HCT116 (cell line): ENCODE results near the gene FRMD4B. TPM values are rescaled to one million over a fixed set of nuclear protein-coding genes. Genes with fewer than 3 reads are reported as not detected.

Experiments used
- ATAC-seq: fragments of 200-7000 bp; cut with Tn5 transposase; 2 replicates; pipeline ENCODE4 v1.9.1; 2020; ENCODE audit warnings: mild to moderate bottlenecking, moderate library complexity
- BruUV-seq: library from RNA; stranded (reverse); fragments of 400-500 nt; replicated peaks from 2 replicates; lab custom pipeline; 2021; lab: Mats Ljungman, UMichigan
- CTCF ChIA-PET: fragments of 300-600 bp; sonication (Branson Sonifier 250); formaldehyde crosslinking; loops from one replicate; lab custom pipeline; 2021; ENCODE audit warnings: antibody characterized with exemption; lab: Charles Lee
- POLR2A ChIA-PET: fragments of 300-600, 350-600 bp; sonication (Branson Sonifier 250); formaldehyde crosslinking; loops from one replicate; lab custom pipeline; 2021; ENCODE audit warnings: antibody characterized with exemption; lab: Charles Lee
- RAD21 ChIA-PET, 2 experiments: fragments of 300-600 bp; sonication (Branson Sonifier 250); formaldehyde crosslinking; loops; one replicate each; lab custom pipeline; 2023; ENCODE audit warnings: low total read pairs in 2 of 2; ENCODE audit not compliant: uncharacterized antibody in 2 of 2, unreplicated experiment in 2 of 2, low non-redundant PET in 1 of 2; lab: Charles Lee
- DNase-seq: peaks from one replicate; pipeline ENCODE4 v3.0.0-alpha.2; 2010; ENCODE audit warnings: low read depth, low spot score
- H2AFZ ChIP-seq: fragments of 200-600 bp; shearing (Covaris generic), sonication (generic); 2 replicates; pipeline ENCODE4 v1.6.1; 2017; ENCODE audit warnings: low read depth, mixed run types, mixed read lengths, antibody characterized with exemption, low read length; ENCODE audit not compliant: poor library complexity, severe bottlenecking
- H3K27ac ChIP-seq: 2 replicates; pipeline ENCODE4 v1.5.1; 2012; ENCODE audit warnings: low read depth, low read length
- H3K27me3 ChIP-seq: fragments of 200-600 bp; sonication (generic); 2 replicates; pipeline ENCODE4 v1.6.1; 2016; ENCODE audit warnings: mixed run types, low read length, mixed read lengths; ENCODE audit not compliant: insufficient read depth
- H3K36me3 ChIP-seq, 2 experiments: fragments of 200-500 bp in 1 of 2; fragments of 200-600 bp in 1 of 2; sonication (Bioruptor generic) in 1 of 2; sonication (generic) in 1 of 2; 2 replicates each; pipeline versions ENCODE4 v1.5.1 to v1.6.1; 2014 to 2016; ENCODE audit warnings: low read length in 2 of 2, inconsistent platforms in 1 of 2, mixed read lengths in 1 of 2, mixed run types in 1 of 2; ENCODE audit not compliant: insufficient read depth in 2 of 2, control insufficient read depth in 1 of 2
- H3K4me1 ChIP-seq, 2 experiments: fragments of 200-600 bp in 1 of 2; sonication (generic) in 1 of 2; 2 replicates each; pipeline versions ENCODE4 v1.5.1 to v1.6.1; 2012 to 2017; ENCODE audit warnings: low read length in 2 of 2, inconsistent platforms in 1 of 2, mild to moderate bottlenecking in 1 of 2, mixed read lengths in 1 of 2, mixed run types in 1 of 2, moderate library complexity in 1 of 2; ENCODE audit not compliant: insufficient read depth in 2 of 2, control insufficient read depth in 1 of 2
- H3K4me2 ChIP-seq: fragments of 200-600 bp; sonication (generic); 2 replicates; pipeline ENCODE4 v1.6.1; 2017; ENCODE audit warnings: mixed run types, low read length, mixed read lengths
- H3K4me3 ChIP-seq, 2 experiments: fragments of 200-600 bp in 1 of 2; sonication (generic) in 1 of 2; replicated peaks in 1 of 2; 2 replicates each; pipeline ENCODE4 v1.5.1; 2011 to 2016; ENCODE audit warnings: low read length in 2 of 2, control low read depth in 1 of 2, low read depth in 1 of 2, mild to moderate bottlenecking in 1 of 2, mixed read lengths in 1 of 2, mixed run types in 1 of 2
- H3K79me2 ChIP-seq: fragments of 200-600 bp; sonication (generic); 2 replicates; pipeline ENCODE4 v1.6.1; 2017; ENCODE audit warnings: mild to moderate bottlenecking, mixed run types, low read length, moderate library complexity, mixed read lengths; ENCODE audit not compliant: insufficient read depth
- H3K9ac ChIP-seq: fragments of 200-600 bp; sonication (generic); 2 replicates; pipeline ENCODE4 v1.6.1; 2016; ENCODE audit warnings: low read length, mixed read lengths
- H3K9me2 ChIP-seq: fragments of 200-600 bp; sonication (generic), shearing (Covaris generic); 2 replicates; pipeline ENCODE4 v1.6.1; 2017; ENCODE audit warnings: mixed run types, mild to moderate bottlenecking, moderate library complexity; ENCODE audit not compliant: insufficient read depth
- H3K9me3 ChIP-seq, 2 experiments: fragments of 200-500 bp in 1 of 2; fragments of 200-600 bp in 1 of 2; sonication (Bioruptor generic) in 1 of 2; sonication (generic) in 1 of 2; 2 replicates each; pipeline ENCODE4 v1.6.1; 2014 to 2017; ENCODE audit warnings: low read length in 2 of 2, mixed read lengths in 2 of 2, inconsistent platforms in 1 of 2, low read depth in 1 of 2, mild to moderate bottlenecking in 1 of 2, mixed run types in 1 of 2, moderate library complexity in 1 of 2; ENCODE audit not compliant: control insufficient read depth in 1 of 2, insufficient read depth in 1 of 2
- H4K20me1 ChIP-seq: fragments of 200-600 bp; sonication (generic), shearing (Covaris generic); 2 replicates; pipeline ENCODE4 v1.6.1; 2017; ENCODE audit warnings: mixed run types, mild to moderate bottlenecking, moderate library complexity; ENCODE audit not compliant: insufficient read depth
- CBX3 ChIP-seq: IDR thresholded peaks from 2 replicates; pipeline ENCODE4 v1.6.1; 2012; ENCODE audit warnings: low read depth
- CEBPB ChIP-seq: IDR thresholded peaks from 2 replicates; pipeline ENCODE4 v1.6.1; 2012; ENCODE audit warnings: low read depth
- ELF1 ChIP-seq: IDR thresholded peaks from 2 replicates; pipeline ENCODE4 v1.6.1; 2012; ENCODE audit warnings: low read depth, borderline replicate concordance
- EZH2 ChIP-seq: fragments of 200-600 bp; sonication (generic); IDR thresholded peaks from 2 replicates; pipeline ENCODE4 v1.6.1; 2017; ENCODE audit warnings: antibody characterized with exemption, mixed run types
- EZH2phosphoT487 ChIP-seq: fragments of 200-600 bp; IDR thresholded peaks from 2 replicates; pipeline ENCODE4 v1.6.1; 2018; ENCODE audit warnings: antibody characterized with exemption, borderline replicate concordance
- JUND ChIP-seq: IDR thresholded peaks from 2 replicates; pipeline ENCODE4 v1.6.1; 2012
- POLR2AphosphoS5 ChIP-seq: IDR thresholded peaks from 2 replicates; pipeline ENCODE4 v1.6.1; 2011; ENCODE audit warnings: mild to moderate bottlenecking, low read depth, low read length, moderate library complexity
- RAD21 ChIP-seq: IDR thresholded peaks from 2 replicates; pipeline ENCODE4 v1.6.1; 2012; ENCODE audit warnings: low read depth, mild to moderate bottlenecking
- SIN3A ChIP-seq: IDR thresholded peaks from 2 replicates; pipeline ENCODE4 v1.6.1; 2012; ENCODE audit warnings: low read depth
- SP1 ChIP-seq: IDR thresholded peaks from 2 replicates; pipeline ENCODE4 v1.6.1; 2012; ENCODE audit warnings: low read depth
- ZFX ChIP-seq: fragments of 450-650 bp; IDR thresholded peaks from 2 replicates; pipeline ENCODE4 v1.6.1; 2017
- intact Hi-C: fragments of 100-400 bp; cut with micrococcal nuclease; formaldehyde crosslinking; loops from 2 replicates; pipeline ENCODE4 v1.10.0; 2022
- total RNA-seq: library from RNA; stranded (reverse); gene quantifications from one replicate; pipeline ENCODE4 v1.2.1, GENCODE V29; 2021; ENCODE audit not compliant: unreplicated experiment
- TF ChIP-seq, protein P1 (sequence below), 3 experiments: fragments of 200-600 bp in 1 of 3; sonication (generic) in 1 of 3; IDR thresholded peaks in 2 of 3; conservative IDR thresholded peaks in 1 of 3; 2 replicates each; pipeline ENCODE4 v1.5.1; 2012 to 2017; ENCODE audit warnings: low read depth in 2 of 3, low read length in 2 of 3, antibody characterized with exemption in 1 of 3, borderline replicate concordance in 1 of 3, control low read depth in 1 of 3, mild to moderate bottlenecking in 1 of 3, mixed read lengths in 1 of 3, mixed run types in 1 of 3, moderate library complexity in 1 of 3; ENCODE audit not compliant: insufficient read depth in 1 of 3
- TF ChIP-seq, protein P2 (sequence below): IDR thresholded peaks from 2 replicates; pipeline ENCODE4 v1.6.1; 2012

FRMD4B gene
- total RNA-seq, 1 experiment from 2014 or later, result 2.0 TPM

DNA sequence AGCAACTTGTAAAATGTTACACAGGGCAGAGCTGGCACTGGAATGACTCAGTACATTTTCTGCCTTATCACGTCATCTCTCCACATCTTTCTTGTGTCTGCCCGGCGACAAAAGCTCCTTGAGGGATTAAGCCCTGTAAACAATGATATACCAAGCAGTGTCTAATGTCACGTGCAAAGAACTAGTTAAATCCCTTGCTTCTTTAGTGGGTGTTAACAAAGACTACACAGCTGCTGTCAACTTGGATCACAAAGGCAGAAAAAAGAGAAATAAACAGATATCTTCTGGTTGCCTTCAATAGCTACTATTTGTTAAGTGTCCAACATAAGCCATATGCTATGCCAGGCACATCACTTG is 48.1 kb upstream of the FRMD4B start:
- H3K9me3 ChIP-seq, result no peaks in the 10 kb centered on the region
- no peaks in the 10 kb centered on the region for H4K20me1 ChIP-seq
- H3K27ac ChIP-seq, result no peak overlapping the region
- peaks cover 28% of the 10 kb centered on the region for H3K27me3 ChIP-seq
- ATAC-seq, result no peak
- BruUV-seq, result no TSS peak
- RAD21 ChIA-PET, result no interaction called here
- no peak overlapping the region for H3K4me2 ChIP-seq
- TF ChIP-seq, protein P1, sequence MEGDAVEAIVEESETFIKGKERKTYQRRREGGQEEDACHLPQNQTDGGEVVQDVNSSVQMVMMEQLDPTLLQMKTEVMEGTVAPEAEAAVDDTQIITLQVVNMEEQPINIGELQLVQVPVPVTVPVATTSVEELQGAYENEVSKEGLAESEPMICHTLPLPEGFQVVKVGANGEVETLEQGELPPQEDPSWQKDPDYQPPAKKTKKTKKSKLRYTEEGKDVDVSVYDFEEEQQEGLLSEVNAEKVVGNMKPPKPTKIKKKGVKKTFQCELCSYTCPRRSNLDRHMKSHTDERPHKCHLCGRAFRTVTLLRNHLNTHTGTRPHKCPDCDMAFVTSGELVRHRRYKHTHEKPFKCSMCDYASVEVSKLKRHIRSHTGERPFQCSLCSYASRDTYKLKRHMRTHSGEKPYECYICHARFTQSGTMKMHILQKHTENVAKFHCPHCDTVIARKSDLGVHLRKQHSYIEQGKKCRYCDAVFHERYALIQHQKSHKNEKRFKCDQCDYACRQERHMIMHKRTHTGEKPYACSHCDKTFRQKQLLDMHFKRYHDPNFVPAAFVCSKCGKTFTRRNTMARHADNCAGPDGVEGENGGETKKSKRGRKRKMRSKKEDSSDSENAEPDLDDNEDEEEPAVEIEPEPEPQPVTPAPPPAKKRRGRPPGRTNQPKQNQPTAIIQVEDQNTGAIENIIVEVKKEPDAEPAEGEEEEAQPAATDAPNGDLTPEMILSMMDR (IDR thresholded peaks at IDR 0.05 in 2 of 3, conservative IDR thresholded peaks at IDR 0.05 in 1 of 3; ENCODE audit: borderline replicate concordance in 1 of 3, insufficient read depth in 1 of 3, low read depth in 2 of 3, low read length in 2 of 3), result no peak
- TF ChIP-seq SIN3A (no peak), CBX3 (no peak), ELF1 (no peak), POLR2AphosphoS5 (no peak), RAD21 (no peak), SP1 (no peak), EZH2phosphoT487 (no peak), CEBPB (no peak), EZH2 (no peak), ZFX (no peak), JUND (no peak)
- TF ChIP-seq, protein P2, sequence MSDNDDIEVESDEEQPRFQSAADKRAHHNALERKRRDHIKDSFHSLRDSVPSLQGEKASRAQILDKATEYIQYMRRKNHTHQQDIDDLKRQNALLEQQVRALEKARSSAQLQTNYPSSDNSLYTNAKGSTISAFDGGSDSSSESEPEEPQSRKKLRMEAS, result no peak
- TF ChIP-seq, all 23 proteins: peak for 0
- no peak overlapping the region for H3K9ac ChIP-seq
- no peaks in the 10 kb centered on the region for H3K4me1 ChIP-seq
- H3K4me3 ChIP-seq, result no peak overlapping the region
- H2AFZ ChIP-seq, result no peak overlapping the region
- no peak for DNase-seq
- CTCF ChIA-PET, result no interaction called here
- H3K9me2 ChIP-seq, result no peaks in the 10 kb centered on the region
- intact Hi-C loops, result no loop called here
- H3K79me2 ChIP-seq, result no peaks in the 10 kb centered on the region
- H3K36me3 ChIP-seq, result no peaks in the 10 kb centered on the region
- POLR2A ChIA-PET, result no interaction called here
